EL (cell line): ENCODE results near the gene CCDC127.

Experiments
- DNase-seq: peaks from one replicate; pipeline ENCODE4 v3.0.0-alpha.2; 2016

The CCDC127 gene

GRCh38 chr5:154826-155225, 63.1 kb downstream of the CCDC127 start:
- DNase-seq = no peak

DNA sequence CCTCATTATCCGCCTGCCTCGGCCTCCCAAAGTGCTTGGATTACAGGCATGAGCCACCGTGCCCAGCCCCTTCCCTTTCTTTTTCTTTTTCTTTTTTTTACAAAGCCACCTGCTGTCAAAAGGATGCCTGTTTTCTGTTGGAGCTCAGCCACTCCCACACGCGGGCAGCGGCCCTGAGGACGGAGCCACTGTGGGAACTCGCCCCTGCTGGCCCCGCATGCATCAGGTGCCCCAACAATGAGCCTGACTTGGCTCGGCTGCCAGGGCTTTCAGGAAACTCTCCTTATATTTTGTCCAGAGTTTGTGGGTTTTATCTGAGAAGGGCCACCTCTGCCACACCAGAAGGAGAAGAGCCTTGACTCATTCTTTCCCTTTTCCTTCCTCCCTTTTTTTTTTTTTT, 63.7 kb downstream of the CCDC127 start:
- DNase-seq = no peak

GRCh38 chr5:153256-153655, 64.7 kb downstream of the CCDC127 start:
- peak; percentile 80 for DNase-seq

- DNase-seq = no peak
Observed at GRCh38 chr5:152077-152476, 65.9 kb downstream of the CCDC127 start.

DNA sequence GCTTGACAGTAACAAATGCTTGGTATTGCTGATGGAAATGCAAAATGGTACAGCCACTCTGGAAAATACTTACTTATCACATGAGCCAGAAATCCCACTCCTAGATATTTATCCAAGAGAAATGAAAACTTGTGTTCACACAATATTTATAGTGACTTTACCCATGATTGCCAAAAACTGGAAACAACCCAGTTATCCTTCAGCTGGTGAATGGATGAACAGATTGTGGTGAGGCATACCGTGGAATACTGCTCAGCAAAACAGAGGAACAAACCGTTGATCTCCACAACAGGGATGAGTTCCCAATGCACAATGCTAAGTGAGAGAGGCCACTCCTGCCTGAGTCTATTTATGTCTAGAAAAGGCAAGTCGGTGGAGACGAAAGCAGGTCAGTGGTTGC, 67.2 kb downstream of the CCDC127 start:
- no peak for DNase-seq

DNA sequence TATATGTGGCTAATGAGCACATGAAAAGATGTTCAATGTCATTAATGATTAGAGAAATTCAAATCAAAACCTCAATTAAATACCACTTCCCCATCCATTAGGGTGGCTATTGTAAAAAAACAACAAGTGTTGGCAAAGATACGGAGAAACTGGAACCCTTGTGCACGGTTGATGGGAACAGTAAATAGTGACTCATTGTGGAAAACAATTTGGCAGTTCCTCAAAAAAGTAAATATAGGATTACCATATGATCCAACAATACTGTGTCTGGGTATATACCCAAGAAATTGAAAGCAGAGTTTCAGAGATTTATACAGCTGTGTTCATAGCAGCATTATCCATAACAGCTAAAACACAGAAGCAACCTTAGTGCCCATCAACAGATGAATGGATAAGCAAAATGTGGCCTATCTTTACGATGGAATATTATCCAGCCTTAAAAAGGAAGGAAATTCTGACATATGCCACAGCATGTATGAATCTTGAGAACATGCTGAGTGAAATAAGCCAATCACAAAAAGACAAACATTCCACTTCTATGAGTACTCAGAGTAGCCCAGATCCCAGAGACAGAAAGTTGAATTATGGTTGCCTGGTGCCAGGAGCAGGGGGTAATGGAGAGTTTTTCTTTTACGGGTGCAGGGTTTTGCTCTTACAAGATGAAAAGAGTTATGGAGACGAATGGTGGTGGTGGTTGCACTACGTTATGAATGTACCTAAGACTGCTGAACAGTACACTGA, 68.0 kb downstream of the CCDC127 start:
- DNase-seq = peak; percentile 58

DNA sequence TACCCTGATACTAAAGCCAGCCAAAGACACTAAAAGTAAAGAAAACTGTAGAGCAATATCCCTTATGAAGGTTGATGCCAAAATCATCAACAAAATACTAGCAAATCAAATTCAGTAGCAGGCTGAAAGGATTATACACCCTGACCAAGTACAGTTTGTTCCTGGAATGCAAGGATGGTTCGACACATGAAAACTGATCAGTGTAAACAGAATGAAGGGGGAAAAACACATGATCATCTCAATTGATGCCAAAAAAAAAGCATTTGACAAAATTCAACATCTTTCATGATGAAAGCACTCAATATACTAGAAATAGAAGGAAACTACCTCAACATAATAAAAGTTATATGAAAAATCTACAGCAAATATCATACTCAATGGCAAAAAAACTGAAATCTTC, 70.2 kb downstream of the CCDC127 start:
- DNase-seq = no peak
